OCI-M2 (cell line): ENCODE measurements around the gene ACSS1.

Experiments used
- DNase-seq: peaks from one replicate; lab custom pipeline; 2025; ENCODE audit not compliant: unreplicated experiment; lab: John Stamatoyannopoulos, UW

Gene ACSS1

DNA sequence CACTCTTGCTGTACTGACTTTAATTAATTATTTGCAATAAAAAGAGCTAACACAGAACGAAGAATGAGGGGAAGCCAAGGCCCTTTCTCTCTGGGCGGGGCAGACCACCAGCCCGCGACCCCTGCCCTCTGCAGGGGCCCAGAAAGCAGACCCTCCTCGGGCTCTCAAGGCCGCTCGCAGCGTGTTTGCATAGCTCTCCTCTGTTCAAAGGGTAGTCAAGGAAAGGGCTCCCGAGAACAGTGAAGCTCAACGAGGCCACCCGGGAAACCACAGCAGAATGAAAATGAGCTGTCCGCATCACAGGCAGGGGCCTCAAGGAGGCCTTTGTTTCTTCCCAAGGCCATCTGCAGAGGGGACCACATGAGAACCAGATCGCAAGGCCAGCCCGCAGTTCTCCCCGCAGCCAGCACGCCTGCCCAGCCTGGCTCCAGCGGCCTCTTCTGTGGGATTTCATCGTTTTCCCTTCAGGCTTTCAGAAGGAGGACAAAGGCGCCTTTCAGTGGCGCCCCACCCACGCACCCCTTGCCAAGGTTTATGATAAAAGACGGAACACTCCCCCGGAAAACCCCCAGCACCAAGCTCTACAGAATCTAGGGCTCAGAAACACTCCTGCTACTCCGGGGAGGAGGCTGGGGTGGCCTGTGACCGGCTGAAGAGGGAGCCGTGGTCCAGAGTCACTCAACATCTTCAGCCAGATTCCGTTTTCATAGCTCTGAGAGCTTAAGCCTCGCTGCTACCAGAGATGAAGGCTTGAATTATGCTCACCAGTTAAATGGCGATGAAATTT lies 25.3 kb downstream of the ACSS1 start:
- no peak for DNase-seq

DNA sequence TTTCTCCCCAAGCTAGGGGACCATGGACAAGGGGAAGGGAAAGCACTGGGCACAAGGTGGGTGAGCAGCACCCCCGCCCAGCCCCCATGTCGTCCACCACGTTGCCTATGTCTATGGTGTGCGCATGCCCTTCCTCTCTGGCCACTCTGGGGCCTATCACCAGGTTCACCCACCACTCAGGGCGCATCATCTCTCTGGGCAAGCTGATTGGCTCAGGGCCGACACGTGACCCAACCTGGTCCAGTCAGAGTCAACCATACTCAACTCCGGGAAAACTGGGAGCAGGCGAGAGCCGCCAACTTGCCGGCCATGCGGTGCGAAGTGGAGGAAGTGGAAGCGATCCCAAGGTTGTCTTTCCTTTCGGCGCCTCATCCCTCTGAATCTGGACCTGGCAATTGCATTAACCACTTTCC lies 25.9 kb downstream of the ACSS1 start:
- no peak for DNase-seq

DNA sequence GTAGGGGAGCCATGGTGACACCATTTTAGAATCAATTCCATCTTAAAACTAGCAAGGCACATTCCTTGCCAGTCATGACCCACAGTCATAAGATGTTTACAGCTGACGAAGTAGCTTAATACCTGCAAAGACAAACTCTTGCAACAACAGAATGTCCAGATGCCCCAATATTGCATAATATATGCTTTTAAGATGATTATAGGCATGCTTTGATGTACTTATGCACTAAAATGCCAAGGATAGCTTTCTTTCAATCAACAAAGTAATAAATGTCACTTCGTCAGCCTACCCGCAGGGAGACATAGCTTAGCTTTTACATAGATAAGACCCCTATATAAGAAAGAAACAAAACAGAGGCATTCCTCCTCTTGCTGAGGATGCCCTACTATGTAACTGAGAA lies 26.7 kb downstream of the ACSS1 start:
- no peak for DNase-seq

GRCh38 chr20:25030649-25031207 lies 27.2 kb downstream of the ACSS1 start:
- no peak for DNase-seq

DNA sequence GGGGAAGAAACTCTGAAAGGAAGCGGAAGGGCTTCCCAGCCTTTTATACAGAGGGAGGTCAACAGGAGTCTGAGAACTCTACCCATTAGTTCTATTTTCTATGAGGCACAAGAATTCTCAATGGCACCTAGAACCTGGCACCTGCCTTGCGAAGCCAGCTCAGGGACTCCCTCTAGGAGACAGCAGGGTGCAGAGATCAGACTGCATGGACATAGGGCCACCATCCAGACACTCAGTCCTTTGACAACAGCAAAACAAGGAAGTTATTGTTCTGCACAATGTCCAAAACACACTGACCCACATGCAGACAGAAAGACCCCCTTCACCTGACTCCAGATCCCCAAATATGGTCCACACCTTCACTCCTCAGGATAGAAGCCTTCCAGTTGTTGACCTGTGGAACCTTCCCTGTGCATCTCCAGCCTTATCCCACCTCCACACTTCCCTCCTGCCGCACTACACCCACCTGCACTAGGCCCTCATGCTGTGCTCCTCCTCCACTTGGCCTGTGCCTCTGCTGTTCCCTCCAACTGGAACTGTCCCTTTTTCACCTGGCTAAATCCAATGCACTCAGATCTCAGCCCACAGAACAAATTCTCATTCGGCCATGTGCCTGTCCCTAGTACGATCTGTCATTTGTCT lies 27.8 kb downstream of the ACSS1 start:
- DNase-seq: no peak

- DNase-seq: no peak
Observed at GRCh38 chr20:25025986-25026605, 31.8 kb downstream of the ACSS1 start.

DNA sequence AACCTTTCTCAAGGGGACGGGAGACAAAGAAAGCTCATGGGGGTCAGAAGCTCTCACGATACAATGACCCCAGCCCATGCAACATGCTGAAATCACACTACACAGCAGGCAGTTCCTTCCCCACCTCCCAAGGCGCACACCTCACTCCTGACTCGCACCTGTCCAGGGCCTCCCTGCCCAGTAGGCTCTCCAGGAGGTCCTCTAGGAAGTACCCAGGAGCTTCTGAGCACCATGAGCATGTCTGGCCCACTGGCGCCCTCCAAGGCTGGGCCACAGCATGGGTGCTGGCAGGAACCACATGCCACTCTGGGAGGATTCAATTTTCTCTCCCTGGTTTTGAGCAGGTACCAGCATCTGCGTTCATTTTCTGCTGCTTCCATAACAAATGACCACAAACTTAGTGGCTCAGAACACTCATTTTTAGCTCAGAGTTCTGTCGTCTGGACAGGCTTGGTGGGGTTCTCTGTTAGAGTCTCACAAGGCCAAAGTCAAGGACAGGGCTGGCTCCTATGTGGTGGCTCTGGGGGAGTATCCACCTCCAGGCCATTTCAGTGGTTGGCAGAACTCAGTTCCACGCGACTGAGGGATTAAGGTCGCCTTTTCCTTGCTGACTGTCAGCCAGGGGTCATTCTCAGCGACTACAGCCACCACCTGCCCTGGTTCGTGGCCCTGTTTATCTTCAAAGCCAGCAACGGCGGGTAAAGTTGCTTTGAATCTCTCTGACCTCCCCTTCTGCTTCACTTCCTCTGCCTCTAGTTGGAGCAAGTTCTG lies 32.7 kb downstream of the ACSS1 start:
- DNase-seq: no peak

- no peak for DNase-seq
Observed at GRCh38 chr20:25024171-25024570, 33.8 kb downstream of the ACSS1 start.

- DNase-seq: no peak
Observed at GRCh38 chr20:25023356-25023755, 34.6 kb downstream of the ACSS1 start.

- no peak for DNase-seq
Observed at GRCh38 chr20:25022680-25023079, 35.3 kb downstream of the ACSS1 start.

DNA sequence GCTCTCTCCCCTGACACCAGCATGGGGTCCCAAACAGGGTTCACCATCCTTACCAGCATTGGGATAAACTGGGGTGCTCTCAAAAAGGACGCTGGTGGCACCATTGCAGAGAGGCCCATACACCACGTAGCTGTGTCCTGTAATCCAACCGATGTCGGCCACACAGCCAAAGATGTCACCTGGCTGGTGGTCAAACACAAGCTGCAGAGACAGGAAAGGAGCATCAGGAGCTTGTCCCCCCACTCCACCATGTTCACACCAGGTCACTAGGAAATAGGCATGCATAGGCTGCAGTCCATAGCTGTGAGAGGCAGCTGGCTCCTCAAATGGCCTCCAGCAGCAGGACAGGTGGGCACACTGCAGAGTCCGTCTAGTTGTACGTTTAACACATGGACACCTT lies 36.6 kb downstream of the ACSS1 start:
- DNase-seq: no peak

DNA sequence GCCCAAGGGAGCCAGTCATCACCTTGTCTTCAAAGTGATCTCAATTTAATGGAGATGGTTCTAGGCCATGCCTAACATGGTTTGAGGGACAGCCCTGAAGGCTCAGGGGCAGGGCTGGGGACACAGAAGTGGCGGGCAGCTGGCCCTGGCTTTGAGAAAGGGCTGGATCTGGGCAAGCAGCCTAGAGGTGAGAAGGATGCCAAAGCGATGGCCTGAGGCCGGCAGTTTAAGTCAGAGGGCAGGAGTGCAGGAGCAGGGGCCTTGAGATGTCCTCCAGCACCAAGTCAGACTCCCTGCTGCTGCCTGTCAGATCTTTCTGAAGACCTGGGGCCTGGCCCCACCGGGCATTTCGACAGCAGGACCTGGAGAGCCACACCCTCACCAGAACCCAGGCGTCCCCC lies 37.0 kb downstream of the ACSS1 start:
- DNase-seq: no peak

DNA sequence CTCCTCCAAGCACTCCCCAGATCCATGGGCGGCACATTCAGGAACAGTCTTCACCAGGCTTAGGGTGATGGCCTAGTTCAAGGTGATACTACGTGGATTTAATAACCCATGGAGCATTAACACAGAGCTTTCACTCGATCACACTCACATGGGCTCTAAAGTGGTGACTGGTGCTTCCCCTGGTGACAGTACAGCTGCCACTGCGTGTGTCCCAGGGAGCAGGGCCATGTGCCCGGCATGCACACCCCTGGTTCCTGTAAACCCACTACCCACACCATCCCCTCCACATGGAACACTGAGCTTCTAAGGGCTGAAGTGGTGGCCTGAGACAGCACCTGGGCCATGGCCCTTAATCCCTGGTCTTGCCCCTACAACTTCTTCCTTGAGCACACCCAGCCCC lies 37.6 kb downstream of the ACSS1 start:
- DNase-seq: no peak

- DNase-seq: no peak
Observed at GRCh38 chr20:25019381-25020155, 38.4 kb downstream of the ACSS1 start.

GRCh38 chr20:25018841-25019240 lies 39.1 kb downstream of the ACSS1 start:
- no peak for DNase-seq

GRCh38 chr20:25018425-25018824 lies 39.5 kb downstream of the ACSS1 start:
- no peak for DNase-seq

GRCh38 chr20:25017257-25017803 lies 40.6 kb downstream of the ACSS1 start:
- DNase-seq: no peak

DNA sequence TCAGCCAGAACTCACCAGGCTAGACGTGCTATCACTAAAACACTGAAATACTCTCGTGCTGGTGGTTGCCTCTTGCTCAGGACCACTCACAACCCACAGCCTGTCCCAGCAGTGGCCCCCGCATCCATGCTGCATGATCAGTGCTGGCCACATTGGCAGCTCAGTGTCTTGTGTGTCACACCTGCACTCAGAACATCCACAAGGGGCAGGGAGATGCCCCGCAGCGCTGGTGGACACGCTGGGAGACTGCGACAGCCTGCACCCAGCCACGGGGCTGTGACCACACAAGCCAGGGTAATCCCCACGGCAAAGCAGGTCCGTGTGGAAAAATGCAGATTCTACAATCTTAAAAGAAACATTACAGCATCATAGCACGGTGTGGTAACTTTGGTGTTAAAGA lies 41.5 kb downstream of the ACSS1 start:
- DNase-seq: no peak

DNA sequence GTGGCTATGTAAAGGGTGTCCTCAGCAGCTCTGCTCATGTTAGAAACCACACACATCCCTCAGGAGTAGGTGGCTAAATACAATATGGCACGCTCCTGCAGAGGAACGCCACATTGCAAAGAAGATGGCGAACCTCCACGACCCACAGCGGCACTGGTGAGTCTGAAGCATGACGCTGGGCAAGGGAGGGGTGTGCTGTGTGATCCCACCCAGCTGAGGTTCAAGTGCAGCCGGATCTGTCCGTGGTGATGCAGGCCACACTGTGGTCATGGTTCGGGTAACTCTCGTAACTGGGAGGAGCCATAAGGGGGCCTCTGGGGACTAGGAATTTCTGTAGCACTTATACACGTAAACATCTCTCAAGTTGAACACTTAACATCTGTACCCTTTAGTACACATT lies 42.0 kb downstream of the ACSS1 start:
- DNase-seq: no peak

DNA sequence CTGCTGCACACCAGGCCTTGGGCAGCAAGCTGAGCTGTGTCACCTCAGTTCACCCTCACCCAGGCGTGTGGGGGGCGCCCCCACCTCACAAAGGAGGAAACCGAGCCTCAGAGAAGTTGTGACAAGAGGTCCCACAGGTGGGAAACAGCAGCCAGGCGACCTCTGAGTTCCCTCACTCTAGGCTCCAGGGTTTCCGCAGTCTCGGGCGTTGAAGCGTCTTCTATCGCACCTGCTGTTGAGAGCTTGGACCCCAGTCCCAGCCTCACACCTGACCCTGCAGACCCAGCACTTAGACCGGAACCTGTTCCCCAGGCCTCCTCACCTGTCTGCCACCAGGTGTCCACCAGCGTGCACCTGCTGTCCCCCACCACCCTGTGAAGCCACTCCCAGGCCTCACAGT lies 43.1 kb downstream of the ACSS1 start:
- DNase-seq: no peak
